ENCODE measurements around the gene NXPH4.

DNA sequence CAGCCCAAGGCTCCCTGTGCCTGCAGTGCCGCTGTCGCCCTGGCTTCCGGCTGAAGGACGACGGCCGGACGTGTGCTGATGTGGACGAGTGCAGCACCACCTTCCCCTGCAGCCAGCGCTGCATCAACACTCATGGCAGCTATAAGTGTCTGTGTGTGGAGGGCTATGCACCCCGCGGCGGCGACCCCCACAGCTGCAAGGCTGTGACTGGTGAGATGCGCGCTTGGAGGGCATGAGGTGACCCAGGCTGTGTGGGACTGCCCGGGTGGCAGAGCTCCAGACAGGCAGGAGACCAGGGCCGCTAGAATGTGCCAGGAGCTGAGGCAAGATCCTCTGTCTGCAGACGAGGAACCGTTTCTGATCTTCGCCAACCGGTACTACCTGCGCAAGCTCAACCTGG lies 19.6 kb upstream of the NXPH4 start:
- no peak for TF ChIP-seq POLR2A (IDR thresholded peaks at IDR 0.05)
- no peak for TF ChIP-seq CTCF (IDR thresholded peaks at IDR 0.05)

Data from esophagus squamous epithelium (tissue), 4 donors.